ENCODE measurements around the gene HBEGF. TPM values are rescaled to one million over a fixed set of nuclear protein-coding genes. Genes with fewer than 3 reads are reported as not detected.

HBEGF gene
- total and polyA plus RNA-seq, 2 experiments from 2014 or later: 4.9 to 9.5 TPM

GRCh38 chr5:140360101-140360500 lies 13.7 kb upstream of the HBEGF start, which contains the start of gene SLC4A9:
TSS of gene SLC4A9 (plus strand) at chr5:140360194. CDS start at chr5:140360237, 43 bp downstream.
- no peak within 1 kb of the TSS for H3K27ac ChIP-seq
- no peaks in the 10 kb centered on the region for H4K20me1 ChIP-seq (ENCODE audit: insufficient read depth)
- no peak within 1 kb of the TSS for H3K4me3 ChIP-seq
- H3K79me2 ChIP-seq (ENCODE audit: insufficient read depth): no peaks in the 10 kb centered on the region
- H3K4me1 ChIP-seq (ENCODE audit: insufficient read depth): peaks cover 4% of the 10 kb centered on the region; the same call in 1 of the 2 replicates
- WGBS, 2 experiments (ENCODE audit: low coverage in 1 of 2, low lambda C conversion rate in 2 of 2, missing lambda C conversion rate in 2 of 2): 70 to 73% methylated on average over 2 of the region's 2 CpGs
- H3K36me3 ChIP-seq (ENCODE audit: low read depth): no peaks in the 10 kb centered on the region
- no peak within 1 kb of the TSS for H2AFZ ChIP-seq
- in situ Hi-C loops (cut with MboI): no loop called here
- DNase-seq: no peak
- no peaks in the 10 kb centered on the region for H3K9me3 ChIP-seq (ENCODE audit: low read depth)
- no peak within 1 kb of the TSS for H3K4me2 ChIP-seq (ENCODE audit: unreplicated experiment)
- TF ChIP-seq EZH2phosphoT487 (IDR thresholded peaks at IDR 0.05; ENCODE audit: insufficient read depth, low read depth) (no peak), EZH2 (IDR thresholded peaks at IDR 0.05; ENCODE audit: insufficient read depth, poor library complexity, severe bottlenecking) (no peak)
- no peaks in the 10 kb centered on the region for H3F3A ChIP-seq (ENCODE audit: insufficient read depth)
- H3K9ac ChIP-seq: no peak within 1 kb of the TSS
- no peaks in the 10 kb centered on the region for H3K9me2 ChIP-seq (ENCODE audit: insufficient read depth)
- H3K27me3 ChIP-seq (replicated peaks; ENCODE audit: insufficient read depth): no peaks in the 10 kb centered on the region

- H3K4me1 ChIP-seq (ENCODE audit: insufficient read depth): peaks cover 4% of the 10 kb centered on the region; the same call in 1 of the 2 replicates
- no peaks in the 10 kb centered on the region for H3K9me2 ChIP-seq (ENCODE audit: insufficient read depth)
- no peak overlapping the region for H3K27ac ChIP-seq
- H3K79me2 ChIP-seq (ENCODE audit: insufficient read depth): no peaks in the 10 kb centered on the region
- TF ChIP-seq EZH2 (IDR thresholded peaks at IDR 0.05; ENCODE audit: insufficient read depth, poor library complexity, severe bottlenecking): no peak
- TF ChIP-seq EZH2phosphoT487 (IDR thresholded peaks at IDR 0.05; ENCODE audit: insufficient read depth, low read depth): no peak
- H3K4me3 ChIP-seq: no peak overlapping the region
- H4K20me1 ChIP-seq (ENCODE audit: insufficient read depth): no peaks in the 10 kb centered on the region
- DNase-seq: peak; percentile 72
- no peaks in the 10 kb centered on the region for H3K27me3 ChIP-seq (replicated peaks; ENCODE audit: insufficient read depth)
- no peaks in the 10 kb centered on the region for H3F3A ChIP-seq (ENCODE audit: insufficient read depth)
- H3K4me2 ChIP-seq (ENCODE audit: unreplicated experiment): no peak overlapping the region
- no peak overlapping the region for H3K9ac ChIP-seq
- no peaks in the 10 kb centered on the region for H3K36me3 ChIP-seq (ENCODE audit: low read depth)
- in situ Hi-C loops (cut with MboI): no loop called here
- H3K9me3 ChIP-seq (ENCODE audit: low read depth): no peaks in the 10 kb centered on the region
- 38 to 48% methylated on average over 4 of the region's 4 CpGs for WGBS, 2 experiments (ENCODE audit: low coverage in 1 of 2, low lambda C conversion rate in 2 of 2, missing lambda C conversion rate in 2 of 2)
- no peak overlapping the region for H2AFZ ChIP-seq
Measured at GRCh38 chr5:140358738-140359310, 12.4 kb upstream of the HBEGF start.

GRCh38 chr5:140357726-140358093 lies 11.3 kb upstream of the HBEGF start:
- Histone ChIP-seq H3K4me1 (ENCODE audit: insufficient read depth) (peaks cover 4% of the 10 kb centered on the region; the same call in 1 of the 2 replicates), H3K79me2 (ENCODE audit: insufficient read depth) (no peaks in the 10 kb centered on the region), H2AFZ (peak overlapping the region; percentile 81), H3K27ac (no peak overlapping the region), H3K9ac (no peak overlapping the region), H3K36me3 (ENCODE audit: low read depth) (no peaks in the 10 kb centered on the region), H3K27me3 (replicated peaks; ENCODE audit: insufficient read depth) (no peaks in the 10 kb centered on the region), H3K4me3 (peak overlapping the region; percentile 69), H3K9me3 (ENCODE audit: low read depth) (no peaks in the 10 kb centered on the region), H4K20me1 (ENCODE audit: insufficient read depth) (no peaks in the 10 kb centered on the region), H3F3A (ENCODE audit: insufficient read depth) (no peaks in the 10 kb centered on the region), H3K4me2 (ENCODE audit: unreplicated experiment) (peak overlapping the region; percentile 94), H3K9me2 (ENCODE audit: insufficient read depth) (no peaks in the 10 kb centered on the region)
- peak; percentile 91 for DNase-seq
- 1 to 3% methylated on average over 18 of the region's 18 CpGs for whole genome bisulfite sequencing, 2 experiments (ENCODE audit: low coverage in 1 of 2, low lambda C conversion rate in 2 of 2, missing lambda C conversion rate in 2 of 2)
- TF ChIP-seq EZH2phosphoT487 (IDR thresholded peaks at IDR 0.05; ENCODE audit: insufficient read depth, low read depth): no peak
- no peak for TF ChIP-seq EZH2 (IDR thresholded peaks at IDR 0.05; ENCODE audit: insufficient read depth, poor library complexity, severe bottlenecking)
- in situ Hi-C loops (cut with MboI): no loop called here

- no peaks in the 10 kb centered on the region for H3K9me2 ChIP-seq (ENCODE audit: insufficient read depth)
- no peaks in the 10 kb centered on the region for H3F3A ChIP-seq (ENCODE audit: insufficient read depth)
- H3K4me1 ChIP-seq (ENCODE audit: insufficient read depth): peaks cover 4% of the 10 kb centered on the region; the same call in 1 of the 2 replicates
- H3K27me3 ChIP-seq (replicated peaks; ENCODE audit: insufficient read depth): no peaks in the 10 kb centered on the region
- no peaks in the 10 kb centered on the region for H3K9me3 ChIP-seq (ENCODE audit: low read depth)
- H2AFZ ChIP-seq: peak overlapping the region; percentile 81
- H4K20me1 ChIP-seq (ENCODE audit: insufficient read depth): no peaks in the 10 kb centered on the region
- H3K36me3 ChIP-seq (ENCODE audit: low read depth): no peaks in the 10 kb centered on the region
- 20 to 24% methylated on average over 10 of the region's 10 CpGs for WGBS, 2 experiments (ENCODE audit: low coverage in 1 of 2, low lambda C conversion rate in 2 of 2, missing lambda C conversion rate in 2 of 2)
- no peak overlapping the region for H3K9ac ChIP-seq
- H3K27ac ChIP-seq: no peak overlapping the region
- H3K4me3 ChIP-seq: peak overlapping the region; percentile 69; the same call in 1 of the 2 replicates
- no peaks in the 10 kb centered on the region for H3K79me2 ChIP-seq (ENCODE audit: insufficient read depth)
- in situ Hi-C loops (cut with MboI): no loop called here
- no peak overlapping the region for H3K4me2 ChIP-seq (ENCODE audit: unreplicated experiment)
- DNase-seq: peak; percentile 9
- TF ChIP-seq EZH2phosphoT487 (IDR thresholded peaks at IDR 0.05; ENCODE audit: insufficient read depth, low read depth): no peak
- TF ChIP-seq EZH2 (IDR thresholded peaks at IDR 0.05; ENCODE audit: insufficient read depth, poor library complexity, severe bottlenecking): no peak
Measured at GRCh38 chr5:140356853-140357725, 10.7 kb upstream of the HBEGF start.

Measured in GM23248 (cell line).